HepG2 (cell line): Measurements from ENCODE around the gene SUCLA2. TPM values are rescaled to one million over a fixed set of nuclear protein-coding genes. Genes with fewer than 3 reads are reported as not detected.

Source experiments
- AHDC1 ChIP-seq: sonication (generic); formaldehyde crosslinking; IDR thresholded peaks from 2 replicates; pipeline ENCODE4 v1.5.1; 2020; ENCODE audit warnings: mild to moderate bottlenecking, missing genetic modification reagents, borderline replicate concordance
- ARNTL ChIP-seq: sonication (generic); formaldehyde crosslinking; IDR thresholded peaks from 2 replicates; pipeline ENCODE4 v1.4.0; 2020; ENCODE audit warnings: mild to moderate bottlenecking, missing genetic modification reagents
- CBX5 ChIP-seq: sonication (generic); formaldehyde crosslinking; IDR thresholded peaks from 2 replicates; pipeline ENCODE4 v1.4.0; 2020; ENCODE audit warnings: missing genetic modification reagents, borderline replicate concordance
- CREM ChIP-seq, 2 experiments: sonication (generic) in 1 of 2; formaldehyde crosslinking in 1 of 2; IDR thresholded peaks; 2 replicates each; pipeline versions ENCODE4 v1.4.0 to v1.6.1; 2016 to 2020; ENCODE audit warnings: antibody characterized with exemption in 1 of 2, mild to moderate bottlenecking in 1 of 2, missing genetic modification reagents in 1 of 2
- ETV5 ChIP-seq: IDR thresholded peaks from 2 replicates; pipeline ENCODE4 v1.6.1; 2018; ENCODE audit warnings: missing biosample characterization, missing genetic modification reagents, inconsistent platforms, borderline replicate concordance
- GMEB1 ChIP-seq: sonication (generic); formaldehyde crosslinking; IDR thresholded peaks from 2 replicates; pipeline ENCODE4 v1.5.1; 2020; ENCODE audit warnings: missing genetic modification reagents, mild to moderate bottlenecking, borderline replicate concordance
- HMGXB4 ChIP-seq, 2 experiments: sonication (generic) in 1 of 2; formaldehyde crosslinking in 1 of 2; IDR thresholded peaks; 2 replicates each; pipeline versions ENCODE4 v1.4.0 to v1.6.1; 2018 to 2020; ENCODE audit warnings: missing genetic modification reagents in 2 of 2, borderline replicate concordance in 1 of 2, low read depth in 1 of 2, mild to moderate bottlenecking in 1 of 2, missing biosample characterization in 1 of 2
- HOXA9 ChIP-seq: sonication (generic); formaldehyde crosslinking; IDR thresholded peaks from 2 replicates; pipeline ENCODE4 v1.8.1; 2022; ENCODE audit warnings: missing genetic modification reagents, mild to moderate bottlenecking, moderate library complexity, borderline replicate concordance
- KDM1A ChIP-seq: IDR thresholded peaks from 2 replicates; pipeline ENCODE4 v1.6.1; 2016; ENCODE audit warnings: missing compliant biosample characterization
- KLF12 ChIP-seq: sonication (generic); formaldehyde crosslinking; IDR thresholded peaks from 2 replicates; pipeline ENCODE4 v1.4.0; 2020; ENCODE audit warnings: missing genetic modification reagents, borderline replicate concordance
- MED13 ChIP-seq: sonication (generic); formaldehyde crosslinking; IDR thresholded peaks from 2 replicates; pipeline ENCODE4 v1.5.0; 2020; ENCODE audit warnings: missing genetic modification reagents
- PRMT3 ChIP-seq: sonication (generic); formaldehyde crosslinking; IDR thresholded peaks from 2 replicates; pipeline ENCODE4 v1.8.1; 2022; ENCODE audit warnings: low read depth, mild to moderate bottlenecking, moderate library complexity, missing genetic modification reagents, borderline replicate concordance
- RXRA ChIP-seq: sonication (generic); formaldehyde crosslinking; IDR thresholded peaks from 2 replicates; pipeline ENCODE4 v1.5.1; 2020; ENCODE audit warnings: missing genetic modification reagents
- RXRB ChIP-seq: IDR thresholded peaks from 2 replicates; pipeline ENCODE4 v1.6.1; 2016; ENCODE audit warnings: borderline replicate concordance, missing genetic modification reagents, missing compliant biosample characterization
- SMARCE1 ChIP-seq: fragments of 450-650 bp; IDR thresholded peaks from 2 replicates; pipeline ENCODE4 v1.6.1; 2017; ENCODE audit warnings: borderline replicate concordance
- WIZ ChIP-seq: sonication (generic); formaldehyde crosslinking; IDR thresholded peaks from 2 replicates; pipeline ENCODE4 v1.5.1; 2020; ENCODE audit warnings: mild to moderate bottlenecking, missing genetic modification reagents
- ZBTB37 ChIP-seq: sonication (generic); formaldehyde crosslinking; IDR thresholded peaks from 2 replicates; pipeline ENCODE4 v1.4.0; 2020; ENCODE audit warnings: mild to moderate bottlenecking, missing genetic modification reagents
- ZIK1 ChIP-seq: sonication (generic); formaldehyde crosslinking; IDR thresholded peaks from 2 replicates; pipeline ENCODE4 v1.5.0; 2020; ENCODE audit warnings: mild to moderate bottlenecking, low read depth, missing genetic modification reagents, borderline replicate concordance
- polyA plus RNA-seq, 8 experiments: library from polyadenylated mRNA; depleted of rRNA in 3 of 8; stranded (reverse) in 7 of 8; unstranded in 1 of 8; fragments of >200 nt; fragmentation: Illumina TruSeq in 4 of 8; extraction: Trizol in 4 of 8; gene quantifications; 2 replicates each; pipeline versions ENCODE4 v1.2.1 to v1.2.3, GENCODE V29; 2011 to 2016; ENCODE audit warnings: low read depth in 4 of 8, missing spikeins in 1 of 8, mixed read lengths in 1 of 8; ENCODE audit not compliant: insufficient read depth in 1 of 8
- total RNA-seq, 5 experiments: library from RNA; depleted of rRNA; stranded (reverse); fragments of >200 nt; fragmentation: Illumina TruSeq; extraction: Trizol; gene quantifications; 2 replicates each; pipeline ENCODE4 v1.2.3, GENCODE V29; 2016; ENCODE audit warnings: low read depth in 1 of 5

Gene SUCLA2
- total and polyA plus RNA-seq, 2 of the 13 experiments (the other 11 are each of a cell fraction or from before 2014, with no cell fraction given), result 28.4 to 77.1 TPM

GRCh38 chr13:48001114-48001881 lies at the start of gene SUCLA2 (continued):
- peak; percentile 18; the same call in 1 of the 2 replicates for TF ChIP-seq ETV5
- TF ChIP-seq HMGXB4 (CRISPR knock-in tag; IDR thresholded peaks at IDR 0.05; ENCODE audit: borderline replicate concordance in 1 of 2, low read depth in 1 of 2), result peak; percentile 79 to 83
- no peak for TF ChIP-seq AHDC1 (CRISPR knock-in tag)
- peak; percentile 79; the same call in 1 of the 2 replicates for TF ChIP-seq GMEB1 (CRISPR knock-in tag)
- TF ChIP-seq ZIK1, result no peak
- TF ChIP-seq HOXA9 (CRISPR knock-in tag), result no peak
- TF ChIP-seq ARNTL (CRISPR knock-in tag), result no peak
- no peak for TF ChIP-seq SMARCE1
- TF ChIP-seq KLF12, result no peak
- TF ChIP-seq RXRA (CRISPR knock-in tag), result peak; percentile 52
- no peak for TF ChIP-seq PRMT3 (CRISPR knock-in tag)
- no peak for TF ChIP-seq MED13 (CRISPR knock-in tag)
- no peak; the same call in 1 of the 2 replicates for TF ChIP-seq CBX5 (CRISPR knock-in tag)
- TF ChIP-seq KDM1A (CRISPR knock-in tag), result no peak
- no peak for TF ChIP-seq WIZ (CRISPR knock-in tag)
- TF ChIP-seq ZBTB37 (CRISPR knock-in tag), result no peak
- peak; percentile 64; the same call in 1 of the 2 replicates for TF ChIP-seq RXRB (CRISPR knock-in tag)
- no peak for TF ChIP-seq CREM (IDR thresholded peaks at IDR 0.05)
- no peak for TF ChIP-seq CREM (CRISPR knock-in tag; IDR thresholded peaks at IDR 0.05)
